CD8-positive, alpha-beta memory T cell (primary cell): Measurements from ENCODE around the gene ANO2. TPM values are rescaled to one million over a fixed set of nuclear protein-coding genes. Genes with fewer than 3 reads are reported as not detected.

Source experiments
- CTCF ChIA-PET: fragments of 350-600 bp; sonication (Branson Sonifier 250); formaldehyde crosslinking; loops from one replicate; lab custom pipeline; 2021; ENCODE audit warnings: antibody characterized with exemption; lab: Charles Lee
- POLR2A ChIA-PET: fragments of 350-600 bp; sonication (Branson Sonifier 250); formaldehyde crosslinking; loops from one replicate; lab custom pipeline; 2021; ENCODE audit warnings: antibody characterized with exemption; lab: Charles Lee
- DNase-seq, 5 donors: peaks; one replicate each; pipeline versions ENCODE4 v3.0.0 to v3.0.0-alpha.2; 2020 to 2022; ENCODE audit warnings: mixed read lengths in 1 of 5
- H3K27ac ChIP-seq: one replicate; pipeline ENCODE4 v1.7.0; 2013; ENCODE audit warnings: low read depth, mild to moderate bottlenecking, low read length, moderate library complexity
- H3K27me3 ChIP-seq: 2 replicates; pipeline ENCODE4 v1.7.0; 2013; ENCODE audit warnings: low read length, mild to moderate bottlenecking; ENCODE audit not compliant: insufficient read depth, poor library complexity, severe bottlenecking
- H3K36me3 ChIP-seq: 2 replicates; pipeline ENCODE4 v1.7.0; 2013; ENCODE audit warnings: mild to moderate bottlenecking, low read length, moderate library complexity; ENCODE audit not compliant: insufficient read depth
- H3K4me1 ChIP-seq: 2 replicates; pipeline ENCODE4 v1.7.0; 2013; ENCODE audit warnings: mild to moderate bottlenecking, low read length, moderate library complexity; ENCODE audit not compliant: insufficient read depth
- H3K4me3 ChIP-seq: 2 replicates; pipeline ENCODE4 v1.7.0; 2013; ENCODE audit warnings: mild to moderate bottlenecking, low read length
- H3K9me3 ChIP-seq: 2 replicates; pipeline ENCODE4 v1.7.0; 2013; ENCODE audit warnings: mild to moderate bottlenecking, low read length
- H3K27ac Mint-ChIP-seq, 8 donors: one replicate each; pipeline ENCODE4 v1.8.0; 2020 to 2021; ENCODE audit warnings: mixed read lengths in 8 of 8, mild to moderate bottlenecking in 6 of 8, inconsistent platforms in 3 of 8, moderate library complexity in 3 of 8
- H3K27me3 Mint-ChIP-seq, 2 donors: one replicate each; pipeline ENCODE4 v1.8.0; 2020 to 2021; ENCODE audit warnings: mixed read lengths in 2 of 2, mild to moderate bottlenecking in 1 of 2, moderate library complexity in 1 of 2
- H3K36me3 Mint-ChIP-seq, 3 donors: one replicate each; pipeline ENCODE4 v1.8.0; 2020 to 2021; ENCODE audit warnings: mixed read lengths in 3 of 3, inconsistent platforms in 1 of 3, mild to moderate bottlenecking in 1 of 3
- H3K4me1 Mint-ChIP-seq, 3 donors: one replicate each; pipeline ENCODE4 v1.8.0; 2020 to 2021; ENCODE audit warnings: mixed read lengths in 3 of 3, inconsistent platforms in 1 of 3, mild to moderate bottlenecking in 1 of 3
- H3K4me3 Mint-ChIP-seq, 7 donors: one replicate each; pipeline ENCODE4 v1.8.0; 2020 to 2021; ENCODE audit warnings: mixed read lengths in 7 of 7, mild to moderate bottlenecking in 6 of 7, moderate library complexity in 4 of 7, inconsistent platforms in 2 of 7
- H3K9me3 Mint-ChIP-seq, 5 donors: one replicate each; pipeline ENCODE4 v1.8.0; 2020 to 2022; ENCODE audit warnings: mixed read lengths in 5 of 5, mild to moderate bottlenecking in 3 of 5, moderate library complexity in 2 of 5, inconsistent platforms in 1 of 5
- polyA plus RNA-seq: library from polyadenylated mRNA; unstranded; fragments of 300-500 nt; fragmentation: Illumina TruSeq; gene quantifications from one replicate; pipeline ENCODE4 v1.2.3, GENCODE V29; 2021
- total RNA-seq, 2 experiments: library from RNA; stranded (reverse); gene quantifications; one replicate each; pipeline ENCODE4 v1.2.3, GENCODE V29; 2021

The ANO2 gene
- total and polyA plus RNA-seq, 3 experiments from 2014 or later: not detected

DNA sequence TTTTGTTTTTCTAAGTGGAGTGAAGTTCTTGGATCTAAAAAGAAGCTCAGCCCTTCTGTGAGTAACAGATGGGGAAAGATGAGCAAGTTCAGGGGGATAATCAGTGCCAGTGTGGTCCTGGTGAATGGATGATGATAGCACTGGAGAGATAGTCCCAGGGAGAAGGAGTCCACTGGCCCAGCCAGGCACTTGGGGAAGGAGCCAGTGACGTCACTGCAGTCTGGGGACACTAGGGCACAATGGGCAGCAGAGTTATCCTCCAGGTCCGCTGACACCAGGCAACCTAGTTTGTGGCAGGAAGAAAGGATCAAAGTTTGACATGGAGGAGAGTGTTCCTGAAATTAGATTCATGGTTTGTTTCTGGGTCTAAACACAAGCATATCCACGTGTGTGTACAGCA, 411.7 kb downstream of the ANO2 start:
- no peaks in the 10 kb centered on the region for H3K36me3 ChIP-seq
- DNase-seq: no peak
- H3K4me3 Mint-ChIP-seq: no peak overlapping the region
- CTCF ChIA-PET: no interaction called here
- POLR2A ChIA-PET: no interaction called here
- H3K9me3 Mint-ChIP-seq: peaks cover 0 to 7% (median 5%) of the 10 kb centered on the region in 5 donors
- no peaks in the 10 kb centered on the region for H3K36me3 Mint-ChIP-seq
- H3K27me3 Mint-ChIP-seq: peaks cover 12 to 29% of the 10 kb centered on the region in 2 donors
- H3K4me1 Mint-ChIP-seq: no peaks in the 10 kb centered on the region
- H3K27me3 ChIP-seq: no peaks in the 10 kb centered on the region
- H3K27ac ChIP-seq: no peak overlapping the region
- H3K4me1 ChIP-seq: no peaks in the 10 kb centered on the region
- H3K27ac Mint-ChIP-seq: no peak overlapping the region
- H3K9me3 ChIP-seq: no peaks in the 10 kb centered on the region
- H3K4me3 ChIP-seq: no peak overlapping the region

- no peak for DNase-seq
- no peak overlapping the region for H3K4me3 Mint-ChIP-seq
- no peak overlapping the region for H3K4me3 ChIP-seq
- ChIA-PET POLR2A (no interaction called here), CTCF (no interaction called here)
- H3K27me3 ChIP-seq: no peaks in the 10 kb centered on the region
- H3K4me1 ChIP-seq: no peaks in the 10 kb centered on the region
- H3K4me1 Mint-ChIP-seq: no peaks in the 10 kb centered on the region
- no peaks in the 10 kb centered on the region for H3K36me3 ChIP-seq
- H3K27ac Mint-ChIP-seq: no peak overlapping the region
- H3K9me3 Mint-ChIP-seq: peaks cover 0 to 3% (median 0%) of the 10 kb centered on the region in 5 donors
- H3K27ac ChIP-seq: no peak overlapping the region
- H3K9me3 ChIP-seq: no peaks in the 10 kb centered on the region
- no peaks in the 10 kb centered on the region for H3K36me3 Mint-ChIP-seq
- H3K27me3 Mint-ChIP-seq: peaks cover under 1 to 7% of the 10 kb centered on the region in 2 donors
Measured at GRCh38 chr12:5525783-5526367, 419.2 kb downstream of the ANO2 start.

GRCh38 chr12:5524769-5525436, 420.2 kb downstream of the ANO2 start:
- H3K4me1 Mint-ChIP-seq: no peaks in the 10 kb centered on the region
- peaks cover 3 to 4% of the 10 kb centered on the region in 2 donors for H3K27me3 Mint-ChIP-seq
- CTCF ChIA-PET: no interaction called here
- H3K27ac ChIP-seq: no peak overlapping the region
- no peaks in the 10 kb centered on the region for H3K9me3 ChIP-seq
- POLR2A ChIA-PET: no interaction called here
- no peaks in the 10 kb centered on the region for H3K27me3 ChIP-seq
- no peak overlapping the region for H3K4me3 Mint-ChIP-seq
- no peaks in the 10 kb centered on the region for H3K36me3 ChIP-seq
- no peaks in the 10 kb centered on the region for H3K36me3 Mint-ChIP-seq
- H3K4me3 ChIP-seq: no peak overlapping the region
- DNase-seq: no peak
- no peaks in the 10 kb centered on the region for H3K4me1 ChIP-seq
- no peak overlapping the region for H3K27ac Mint-ChIP-seq
- peaks cover 0 to 3% (median 0%) of the 10 kb centered on the region in 5 donors for H3K9me3 Mint-ChIP-seq

GRCh38 chr12:5524116-5524768, 420.8 kb downstream of the ANO2 start:
- no peak overlapping the region for H3K27ac Mint-ChIP-seq
- no peaks in the 10 kb centered on the region for H3K4me1 Mint-ChIP-seq
- H3K9me3 Mint-ChIP-seq: peaks cover 0 to 3% (median 0%) of the 10 kb centered on the region in 5 donors
- CTCF ChIA-PET: no interaction called here
- H3K36me3 Mint-ChIP-seq: no peaks in the 10 kb centered on the region
- H3K27me3 ChIP-seq: no peaks in the 10 kb centered on the region
- H3K27me3 Mint-ChIP-seq: peaks cover 1 to 4% of the 10 kb centered on the region in 2 donors
- H3K9me3 ChIP-seq: no peaks in the 10 kb centered on the region
- no peak for DNase-seq
- POLR2A ChIA-PET: no interaction called here
- no peak overlapping the region for H3K27ac ChIP-seq
- H3K4me1 ChIP-seq: no peaks in the 10 kb centered on the region
- no peak overlapping the region for H3K4me3 Mint-ChIP-seq
- no peaks in the 10 kb centered on the region for H3K36me3 ChIP-seq
- H3K4me3 ChIP-seq: no peak overlapping the region

DNA sequence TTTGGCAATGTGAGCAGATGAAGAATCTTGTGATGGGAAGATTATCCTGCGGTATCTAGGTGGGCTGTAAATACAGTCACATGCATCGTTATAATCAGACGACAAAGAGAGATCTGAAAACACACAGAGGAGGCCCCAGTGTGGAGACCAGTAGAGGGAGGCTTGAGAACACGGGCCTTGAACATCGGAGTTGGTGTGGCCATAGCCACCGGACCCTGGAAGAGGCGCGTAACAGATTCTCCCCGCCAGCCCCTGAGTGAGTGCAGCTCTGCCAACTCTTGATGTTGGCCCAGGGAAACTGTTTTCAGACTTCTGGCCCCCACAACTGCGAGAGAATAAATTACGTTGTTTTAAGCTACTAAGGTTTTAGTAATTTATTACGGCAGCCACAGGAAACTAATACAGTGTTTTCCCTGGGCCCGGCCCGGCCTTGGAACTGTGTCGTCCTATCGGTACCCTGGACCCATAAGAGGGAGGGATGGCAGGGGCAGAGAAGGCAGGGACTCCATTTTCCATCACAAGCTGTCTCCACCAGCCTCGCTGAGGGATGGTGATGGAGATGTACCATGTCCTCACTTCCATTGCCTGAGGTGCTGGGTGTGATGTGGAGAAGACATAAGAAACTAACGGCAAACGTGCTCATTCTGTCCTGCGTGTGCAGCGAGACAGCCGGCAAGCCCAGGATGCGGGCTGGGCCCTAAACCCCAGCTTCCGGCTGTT, 421.5 kb downstream of the ANO2 start:
- Histone ChIP-seq H3K36me3 (no peaks in the 10 kb centered on the region), H3K27ac (no peak overlapping the region), H3K4me3 (no peak overlapping the region), H3K9me3 (no peaks in the 10 kb centered on the region), H3K4me1 (no peaks in the 10 kb centered on the region), H3K27me3 (no peaks in the 10 kb centered on the region)
- Mint-ChIP-seq H3K4me1 (no peaks in the 10 kb centered on the region), H3K36me3 (no peaks in the 10 kb centered on the region), H3K4me3 (no peak overlapping the region), H3K9me3 (peaks cover 0 to 3% (median 0%) of the 10 kb centered on the region in 5 donors), H3K27me3 (peaks cover 1 to 4% of the 10 kb centered on the region in 2 donors), H3K27ac (no peak overlapping the region)
- CTCF ChIA-PET: no interaction called here
- no peak for DNase-seq
- POLR2A ChIA-PET: no interaction called here

DNA sequence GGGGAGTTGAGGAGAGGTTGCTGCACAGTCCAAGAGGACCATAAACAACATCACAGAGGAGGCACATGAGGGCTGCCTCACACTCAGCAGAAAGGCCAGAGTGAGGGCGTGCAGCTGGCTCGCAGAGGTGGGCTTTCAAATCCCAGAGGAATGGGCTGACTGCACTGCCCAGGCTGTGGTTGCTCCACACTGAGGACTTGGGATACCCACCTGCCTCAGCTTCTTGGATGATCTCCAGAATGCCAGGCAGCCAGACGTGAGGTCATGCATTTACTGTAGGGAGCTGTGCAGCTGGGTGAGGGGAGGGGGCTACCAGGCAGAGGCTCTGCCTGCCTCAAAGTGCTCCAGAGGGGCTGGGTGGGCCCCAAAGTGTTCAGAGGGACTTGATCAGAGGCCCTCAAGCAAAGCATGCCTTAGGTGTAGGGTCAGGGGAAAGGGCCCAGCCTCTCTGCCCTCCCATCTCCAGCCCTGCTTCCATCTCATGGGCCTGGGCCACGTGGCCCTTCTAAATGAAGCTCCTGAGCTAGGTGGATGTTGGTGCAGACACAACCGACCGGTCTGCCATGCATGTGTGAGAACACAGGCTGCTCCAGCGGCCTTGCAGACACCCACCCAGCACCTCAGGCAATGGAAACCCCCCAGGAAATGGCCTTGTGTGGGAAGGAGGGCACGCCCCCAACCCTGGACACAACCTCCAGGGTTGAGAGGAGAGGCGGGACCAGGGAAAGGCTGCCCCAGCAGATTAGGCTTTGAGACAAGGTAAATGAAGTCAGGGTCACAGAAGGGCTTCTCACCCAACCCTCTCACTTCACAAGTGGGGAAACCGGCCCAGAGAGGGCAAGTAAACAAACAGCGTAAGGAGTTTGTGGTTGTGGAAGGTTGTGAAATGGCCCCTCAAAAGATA, 422.4 kb downstream of the ANO2 start:
- H3K36me3 Mint-ChIP-seq: no peaks in the 10 kb centered on the region
- Histone ChIP-seq H3K4me3 (no peak overlapping the region), H3K27ac (no peak overlapping the region), H3K4me1 (no peaks in the 10 kb centered on the region), H3K36me3 (no peaks in the 10 kb centered on the region), H3K27me3 (no peaks in the 10 kb centered on the region), H3K9me3 (no peaks in the 10 kb centered on the region)
- CTCF ChIA-PET: no interaction called here
- no peak for DNase-seq
- H3K9me3 Mint-ChIP-seq: peaks cover 0 to 3% (median 0%) of the 10 kb centered on the region in 5 donors
- H3K27ac Mint-ChIP-seq: peak overlapping the region in 1 of 8 donors; percentile 47
- H3K27me3 Mint-ChIP-seq: peaks cover 1 to 4% of the 10 kb centered on the region in 2 donors
- H3K4me1 Mint-ChIP-seq: no peaks in the 10 kb centered on the region
- POLR2A ChIA-PET: no interaction called here
- no peak overlapping the region for H3K4me3 Mint-ChIP-seq

- H3K27ac ChIP-seq: no peak overlapping the region
- CTCF ChIA-PET: no interaction called here
Measured at GRCh38 chr12:5521456-5522325, 423.4 kb downstream of the ANO2 start.

More at GRCh38 chr12:5521456-5522325, 423.4 kb downstream of the ANO2 start:
- Histone ChIP-seq H3K4me3 (no peak overlapping the region), H3K4me1 (no peaks in the 10 kb centered on the region), H3K9me3 (no peaks in the 10 kb centered on the region), H3K36me3 (no peaks in the 10 kb centered on the region), H3K27me3 (no peaks in the 10 kb centered on the region)
- Mint-ChIP-seq H3K4me1 (no peaks in the 10 kb centered on the region), H3K4me3 (no peak overlapping the region), H3K27me3 (peaks cover 1 to 4% of the 10 kb centered on the region in 2 donors), H3K9me3 (peaks cover 0 to 3% (median 0%) of the 10 kb centered on the region in 5 donors), H3K36me3 (no peaks in the 10 kb centered on the region), H3K27ac (peak overlapping the region in 1 of 8 donors; percentile 47)
- POLR2A ChIA-PET: no interaction called here
- DNase-seq: no peak
